ENCODE results near the gene ZBTB9. TPM values are rescaled to one million over a fixed set of nuclear protein-coding genes. Genes with fewer than 3 reads are reported as not detected.

Gene ZBTB9
- polyA plus RNA-seq, 1 of the 3 experiments (the other 2 are of a cell fraction) = 5.7 TPM

DNA sequence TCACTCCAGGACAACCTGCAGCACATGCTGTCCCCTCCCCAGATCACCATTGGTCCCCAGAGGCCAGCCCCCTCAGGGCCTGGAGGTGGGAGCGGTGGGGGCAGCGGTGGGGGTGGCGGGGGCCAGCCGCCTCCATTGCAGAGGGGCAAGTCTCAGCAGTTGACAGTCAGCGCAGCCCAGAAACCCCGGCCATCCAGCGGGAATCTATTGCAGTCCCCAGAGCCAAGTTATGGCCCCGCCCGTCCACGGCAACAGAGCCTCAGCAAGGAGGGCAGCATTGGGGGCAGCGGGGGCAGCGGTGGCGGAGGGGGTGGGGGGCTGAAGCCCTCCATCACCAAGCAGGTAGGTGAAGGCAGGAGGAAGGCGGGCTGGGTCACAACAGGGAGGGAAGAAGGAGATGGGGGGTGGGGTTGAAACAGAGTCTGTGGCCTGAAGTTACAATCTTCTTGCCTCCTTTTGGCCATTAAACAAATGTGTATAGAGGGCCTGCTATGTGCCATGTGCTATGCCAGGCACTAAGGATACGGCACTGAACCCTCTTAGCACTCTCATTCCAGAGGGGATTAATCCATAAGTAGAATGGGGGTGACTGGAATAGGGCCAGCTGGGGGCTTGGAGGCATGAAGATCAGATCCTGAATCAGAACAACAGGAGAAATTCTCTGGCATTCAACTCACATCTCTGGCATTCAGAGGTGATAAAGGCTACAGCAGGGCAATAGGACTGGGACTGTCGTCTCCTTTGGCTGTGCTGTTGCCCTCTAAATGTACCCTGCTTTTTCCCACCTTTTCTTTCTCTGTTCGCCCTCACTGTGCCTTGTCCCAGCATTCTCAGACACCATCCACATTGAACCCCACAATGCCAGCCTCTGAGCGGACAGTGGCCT lies 10.5 kb upstream of the ZBTB9 start:
- WGBS (ENCODE audit: low lambda C conversion rate) = 95% methylated on average over 9 of the region's 18 CpGs
- Histone ChIP-seq H3K36me3 (replicated peaks in 1 of 2; ENCODE audit: control insufficient read depth in 1 of 2, insufficient read depth in 2 of 2, low read length in 1 of 2) (peaks cover 3 to 44% of the 10 kb centered on the region in 2 experiments), H3K9me2 (no peaks in the 10 kb centered on the region), H3F3A (replicated peaks; ENCODE audit: insufficient read depth) (no peaks in the 10 kb centered on the region), H3K4me3 (ENCODE audit: low read depth in 2 of 2, low read length in 1 of 2) (no peak overlapping the region), H3K9me3 (no peaks in the 10 kb centered on the region), H3K27me3 (ENCODE audit: insufficient read depth) (no peaks in the 10 kb centered on the region), H4K20me1 (ENCODE audit: insufficient read depth) (no peaks in the 10 kb centered on the region), H3K4me1 (ENCODE audit: control insufficient read depth in 1 of 2, insufficient read depth in 2 of 2, low read depth in 1 of 2, low read length in 1 of 2) (no peaks in the 10 kb centered on the region), H3K27ac (ENCODE audit: low read depth in 2 of 2, low read length in 1 of 2) (no peak overlapping the region), H3K79me2 (ENCODE audit: insufficient read depth) (no peaks in the 10 kb centered on the region), H3K4me2 (no peak overlapping the region), H3K9ac (no peak overlapping the region), H2AFZ (ENCODE audit: low read depth) (no peak overlapping the region)
- POLR2A ChIA-PET = interaction anchor here (0.6 kb wide), 1 partner anchor 250 kb away, joined by 3 read pairs; no protein-coding TSS in a partner anchor
- no peak for TF ChIP-seq ZBTB33 (IDR thresholded peaks at IDR 0.05; ENCODE audit: borderline replicate concordance, low read depth)
- TF ChIP-seq EP300 (IDR thresholded peaks at IDR 0.05; ENCODE audit: borderline replicate concordance in 1 of 2, low read depth in 1 of 2, low read length in 1 of 2) = no peak
- TF ChIP-seq YY1 (IDR thresholded peaks at IDR 0.05; ENCODE audit: low read depth) = no peak
- TF ChIP-seq RCOR1 (IDR thresholded peaks at IDR 0.05; ENCODE audit: low read length) = no peak
- TF ChIP-seq, protein P1, sequence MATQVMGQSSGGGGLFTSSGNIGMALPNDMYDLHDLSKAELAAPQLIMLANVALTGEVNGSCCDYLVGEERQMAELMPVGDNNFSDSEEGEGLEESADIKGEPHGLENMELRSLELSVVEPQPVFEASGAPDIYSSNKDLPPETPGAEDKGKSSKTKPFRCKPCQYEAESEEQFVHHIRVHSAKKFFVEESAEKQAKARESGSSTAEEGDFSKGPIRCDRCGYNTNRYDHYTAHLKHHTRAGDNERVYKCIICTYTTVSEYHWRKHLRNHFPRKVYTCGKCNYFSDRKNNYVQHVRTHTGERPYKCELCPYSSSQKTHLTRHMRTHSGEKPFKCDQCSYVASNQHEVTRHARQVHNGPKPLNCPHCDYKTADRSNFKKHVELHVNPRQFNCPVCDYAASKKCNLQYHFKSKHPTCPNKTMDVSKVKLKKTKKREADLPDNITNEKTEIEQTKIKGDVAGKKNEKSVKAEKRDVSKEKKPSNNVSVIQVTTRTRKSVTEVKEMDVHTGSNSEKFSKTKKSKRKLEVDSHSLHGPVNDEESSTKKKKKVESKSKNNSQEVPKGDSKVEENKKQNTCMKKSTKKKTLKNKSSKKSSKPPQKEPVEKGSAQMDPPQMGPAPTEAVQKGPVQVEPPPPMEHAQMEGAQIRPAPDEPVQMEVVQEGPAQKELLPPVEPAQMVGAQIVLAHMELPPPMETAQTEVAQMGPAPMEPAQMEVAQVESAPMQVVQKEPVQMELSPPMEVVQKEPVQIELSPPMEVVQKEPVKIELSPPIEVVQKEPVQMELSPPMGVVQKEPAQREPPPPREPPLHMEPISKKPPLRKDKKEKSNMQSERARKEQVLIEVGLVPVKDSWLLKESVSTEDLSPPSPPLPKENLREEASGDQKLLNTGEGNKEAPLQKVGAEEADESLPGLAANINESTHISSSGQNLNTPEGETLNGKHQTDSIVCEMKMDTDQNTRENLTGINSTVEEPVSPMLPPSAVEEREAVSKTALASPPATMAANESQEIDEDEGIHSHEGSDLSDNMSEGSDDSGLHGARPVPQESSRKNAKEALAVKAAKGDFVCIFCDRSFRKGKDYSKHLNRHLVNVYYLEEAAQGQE (IDR thresholded peaks at IDR 0.05; ENCODE audit: low read depth, low read length) = no peak
- TF ChIP-seq, protein P2, sequence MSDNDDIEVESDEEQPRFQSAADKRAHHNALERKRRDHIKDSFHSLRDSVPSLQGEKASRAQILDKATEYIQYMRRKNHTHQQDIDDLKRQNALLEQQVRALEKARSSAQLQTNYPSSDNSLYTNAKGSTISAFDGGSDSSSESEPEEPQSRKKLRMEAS (IDR thresholded peaks at IDR 0.05; ENCODE audit: low read depth) = no peak
- no peak for TF ChIP-seq RXRA (IDR thresholded peaks at IDR 0.05; ENCODE audit: borderline replicate concordance, low read depth)
- no peak for TF ChIP-seq FOSL2 (IDR thresholded peaks at IDR 0.05; ENCODE audit: borderline replicate concordance, low read depth)
- TF ChIP-seq GATA2 (CRISPR knock-in tag; IDR thresholded peaks at IDR 0.05) = no peak
- no peak for TF ChIP-seq CTCF (IDR thresholded peaks at IDR 0.05)
- TF ChIP-seq FOXJ3 (CRISPR knock-in tag; IDR thresholded peaks at IDR 0.05) = no peak
- no peak for TF ChIP-seq RAD21 (IDR thresholded peaks at IDR 0.05; ENCODE audit: low read length)
- TF ChIP-seq, protein P3, sequence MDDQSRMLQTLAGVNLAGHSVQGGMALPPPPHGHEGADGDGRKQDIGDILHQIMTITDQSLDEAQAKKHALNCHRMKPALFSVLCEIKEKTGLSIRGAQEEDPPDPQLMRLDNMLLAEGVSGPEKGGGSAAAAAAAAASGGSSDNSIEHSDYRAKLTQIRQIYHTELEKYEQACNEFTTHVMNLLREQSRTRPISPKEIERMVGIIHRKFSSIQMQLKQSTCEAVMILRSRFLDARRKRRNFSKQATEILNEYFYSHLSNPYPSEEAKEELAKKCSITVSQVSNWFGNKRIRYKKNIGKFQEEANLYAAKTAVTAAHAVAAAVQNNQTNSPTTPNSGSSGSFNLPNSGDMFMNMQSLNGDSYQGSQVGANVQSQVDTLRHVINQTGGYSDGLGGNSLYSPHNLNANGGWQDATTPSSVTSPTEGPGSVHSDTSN (IDR thresholded peaks at IDR 0.05) = no peak
- TF ChIP-seq GABPA (IDR thresholded peaks at IDR 0.05; ENCODE audit: low read depth) = no peak
- TF ChIP-seq TCF12 (IDR thresholded peaks at IDR 0.05) = no peak
- TF ChIP-seq SMC3 (IDR thresholded peaks at IDR 0.05; ENCODE audit: low read depth, low read length) = no peak
- peak; percentile 20 for DNase-seq
- CTCF ChIA-PET = interaction anchor here (1.6 to 2.1 kb wide), 2 partner anchors 15 to 18 kb away, joined by 6 read pairs; no protein-coding TSS in a partner anchor
